Measurements from ENCODE around the gene DPT. TPM values are rescaled to one million over a fixed set of nuclear protein-coding genes. Genes with fewer than 3 reads are reported as not detected.

Gene DPT
- total and polyA plus RNA-seq, 11 donors: 15.1 to 74.1 (median 35.0) TPM

GRCh38 chr1:168654198-168654915, 74.6 kb downstream of the DPT start:
- no peak overlapping the region for H3K4me3 ChIP-seq
- 89 to 92% (median 91%) methylated on average over 6 of the region's 6 CpGs for WGBS, 4 donors
- H3K27me3 ChIP-seq: no peaks in the 10 kb centered on the region
- no peak overlapping the region for H3K27ac ChIP-seq
- H3K36me3 ChIP-seq: no peaks in the 10 kb centered on the region
- no peaks in the 10 kb centered on the region for H3K9me3 ChIP-seq
- no peaks in the 10 kb centered on the region for H3K4me1 ChIP-seq
- intact Hi-C loops (cut with DNase I): no loop called here
- TF ChIP-seq CTCF (IDR thresholded peaks at IDR 0.05): no peak
- no peak for TF ChIP-seq POLR2A (IDR thresholded peaks at IDR 0.05)
- no peak for DNase-seq
- no peak for ATAC-seq

DNA sequence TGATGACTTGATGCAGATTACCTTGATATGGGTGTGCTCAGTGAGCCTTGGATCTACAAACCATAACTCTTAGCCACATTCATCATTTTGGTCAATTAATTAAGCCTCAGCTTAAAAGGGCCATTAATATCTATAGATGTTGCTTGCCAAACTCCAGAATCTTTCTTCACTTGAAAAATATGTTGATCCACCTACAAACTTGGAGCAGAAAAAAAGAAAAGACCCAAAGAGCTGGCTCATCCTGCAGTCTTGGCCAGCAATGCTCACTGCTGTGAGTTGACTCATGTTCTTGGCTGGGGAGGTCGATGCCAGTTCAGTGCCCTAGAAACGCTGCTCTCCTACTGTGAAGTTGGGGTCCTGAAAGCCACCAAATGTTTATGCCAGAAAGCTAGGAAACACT, 75.4 kb downstream of the DPT start:
- Histone ChIP-seq H3K9me3 (no peaks in the 10 kb centered on the region), H3K4me1 (no peaks in the 10 kb centered on the region), H3K4me3 (no peak overlapping the region), H3K27ac (no peak overlapping the region), H3K27me3 (no peaks in the 10 kb centered on the region), H3K36me3 (no peaks in the 10 kb centered on the region)
- WGBS, 4 donors: 63 to 85% (median 77%) methylated on average over 2 of the region's 2 CpGs
- TF ChIP-seq CTCF (IDR thresholded peaks at IDR 0.05) (no peak), POLR2A (IDR thresholded peaks at IDR 0.05) (no peak)
- DNase-seq (no peak), ATAC-seq (no peak)
- intact Hi-C loops (cut with DNase I): no loop called here

DNA sequence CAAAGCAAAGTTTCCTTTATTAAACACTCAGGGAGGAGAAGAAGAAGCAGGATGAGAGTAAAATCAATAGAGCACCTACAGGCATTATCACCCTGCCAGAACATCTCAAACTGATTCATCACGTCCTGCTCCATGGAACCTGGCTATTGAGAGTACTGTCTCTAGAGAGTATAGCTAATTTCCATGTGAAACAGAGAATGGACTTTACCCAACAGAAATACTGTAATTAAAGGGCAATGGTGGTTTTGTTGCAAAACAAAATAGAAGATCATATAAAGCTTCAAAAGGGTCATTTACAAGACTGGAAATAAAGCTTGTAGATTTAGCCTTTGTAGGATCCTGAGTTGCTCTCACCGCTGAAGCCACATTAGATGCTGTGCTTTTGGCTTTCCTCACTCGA, 83.3 kb downstream of the DPT start:
- Histone ChIP-seq H3K36me3 (no peaks in the 10 kb centered on the region), H3K4me3 (no peak overlapping the region), H3K27me3 (no peaks in the 10 kb centered on the region), H3K4me1 (no peaks in the 10 kb centered on the region), H3K9me3 (no peaks in the 10 kb centered on the region), H3K27ac (no peak overlapping the region)
- ATAC-seq (no peak), DNase-seq (no peak)
- TF ChIP-seq CTCF (IDR thresholded peaks at IDR 0.05) (no peak), POLR2A (IDR thresholded peaks at IDR 0.05) (no peak)
- intact Hi-C loops (cut with DNase I): no loop called here
- 68 to 93% (median 87%) methylated on average over 3 of the region's 3 CpGs for WGBS, 4 donors

Other genes starting within 250 kb of the DPT start
- 1 to 10 TPM in 2 of 9 donors, not detected in 7; 2.7 to 3.6 TPM for gene XCL2, start 185.2 kb downstream of the DPT start, total RNA-seq
- not detected for gene XCL2, start 185.2 kb downstream of the DPT start, polyA plus RNA-seq
- 1 to 10 TPM in 3 of 9 donors, under 1 TPM in 2, not detected in 4; 0.14 to 2.3 (median 1.1) TPM for gene XCL1, start 152.6 kb downstream of the DPT start, total RNA-seq
- under 1 TPM in 1 of 2 donors, not detected in 1; 0.30 TPM for gene XCL1, start 152.6 kb downstream of the DPT start, polyA plus RNA-seq